ENCODE data around the gene GNGT2. TPM values are rescaled to one million over a fixed set of nuclear protein-coding genes. Genes with fewer than 3 reads are reported as not detected.
A peak's percentile ranks its signal among the peaks of the same experiment; 100 is the strongest.
"Not testable (repeated sequence)": the region's sequence is repeated elsewhere in the genome, so short reads cannot be mapped to it uniquely, and the experiment has no call there.

Gene GNGT2
- total and polyA plus RNA-seq, 4 experiments from 2014 or later: 2.9 to 8.2 (median 5.1) TPM

DNA sequence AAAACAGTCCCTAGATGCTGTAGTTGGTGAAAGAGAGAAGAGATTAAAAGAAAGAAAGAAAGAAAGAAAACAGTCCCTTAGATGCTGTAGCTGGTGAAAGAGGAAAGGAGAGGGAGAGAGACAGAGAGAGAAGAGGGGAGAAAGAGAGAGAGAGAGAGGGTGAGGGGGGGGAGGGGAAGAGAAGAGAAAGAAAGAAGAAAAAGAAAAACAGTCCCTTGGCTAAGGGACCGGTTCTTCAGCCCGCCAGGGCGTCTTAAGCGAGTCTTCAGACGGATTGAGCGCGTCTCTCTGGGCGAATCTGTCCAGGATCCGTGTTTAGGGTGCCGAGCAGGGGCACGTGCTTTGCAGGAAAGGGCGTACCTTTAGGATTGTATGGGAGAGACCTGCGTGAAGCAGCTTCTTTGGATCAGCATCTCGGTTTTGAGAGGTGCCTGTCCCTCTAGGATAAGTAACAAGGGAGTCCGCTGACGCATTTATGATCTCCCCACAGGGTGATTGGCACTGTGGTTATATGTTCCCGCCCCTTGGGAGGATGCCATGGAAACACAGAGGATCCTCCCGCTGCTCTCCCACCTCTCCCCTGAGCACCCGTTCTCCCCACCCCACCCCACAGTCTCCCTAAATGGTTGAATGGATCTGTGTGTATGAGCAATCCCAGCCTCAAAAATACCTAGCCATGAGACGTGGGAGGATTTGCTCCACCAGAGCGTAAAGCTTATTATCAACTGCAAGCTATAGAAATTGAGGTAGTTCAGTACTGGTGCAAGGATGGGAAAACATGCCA, 16.7 kb downstream of the GNGT2 start:
- Mint-ChIP-seq H3K9me3 (peaks cover 0 to 13% (median 0%) of the 10 kb centered on the region in 8 donors), H3K27me3 (peaks cover 0 to 6% of the 10 kb centered on the region in 2 donors), H3K4me1 (peaks cover 10 to 45% (median 20%) of the 10 kb centered on the region in 4 donors), H3K36me3 (peaks cover 0 to 14% of the 10 kb centered on the region in 2 donors), H3K4me3 (peak overlapping the region; percentile 89 to 99 (median 91)), H3K27ac (peak overlapping the region; percentile 95 to 100 (median 97))
- Histone ChIP-seq H3K9me3 (ENCODE audit: control insufficient read depth in 1 of 2, low read length in 2 of 2) (no peaks in the 10 kb centered on the region), H3K36me3 (ENCODE audit: insufficient read depth, low read length) (no peaks in the 10 kb centered on the region), H3K4me3 (ENCODE audit: low read length in 2 of 2) (peak overlapping the region; percentile 48 to 65), H3K4me1 (ENCODE audit: insufficient read depth, low read length) (peaks cover 15% of the 10 kb centered on the region), H3K27ac (ENCODE audit: low read depth, low read length) (peak overlapping the region; percentile 86), H3K27me3 (ENCODE audit: insufficient read depth, low read length) (no peaks in the 10 kb centered on the region)
- CTCF ChIA-PET (ENCODE audit: partially characterized antibody): interaction anchor here (0.6 to 5.5 kb wide), 6 partner anchors 10 to 34 kb away, joined by 3 to 120 read pairs (median 16); partner anchors contain the start of gene PHOSPHO1
- DNase-seq: peak in 2 of 5 donors; percentile 17 to 21
- POLR2A ChIA-PET (ENCODE audit: partially characterized antibody): interaction anchor here (1.3 to 8.3 kb wide), 11 partner anchors 7 to 286 kb away, joined by 3 to 169 read pairs (median 5); partner anchors contain the start of genes ABI3, GNGT2, SNF8 and UBE2Z
- intact Hi-C loops (cut with micrococcal nuclease): loop anchor here (1.0 to 5.0 kb wide), 3 partner anchors 17 to 1146 kb away; partner anchors contain the start of genes ABI3, ATP5MC1, GNGT2 and NFE2L1

DNA sequence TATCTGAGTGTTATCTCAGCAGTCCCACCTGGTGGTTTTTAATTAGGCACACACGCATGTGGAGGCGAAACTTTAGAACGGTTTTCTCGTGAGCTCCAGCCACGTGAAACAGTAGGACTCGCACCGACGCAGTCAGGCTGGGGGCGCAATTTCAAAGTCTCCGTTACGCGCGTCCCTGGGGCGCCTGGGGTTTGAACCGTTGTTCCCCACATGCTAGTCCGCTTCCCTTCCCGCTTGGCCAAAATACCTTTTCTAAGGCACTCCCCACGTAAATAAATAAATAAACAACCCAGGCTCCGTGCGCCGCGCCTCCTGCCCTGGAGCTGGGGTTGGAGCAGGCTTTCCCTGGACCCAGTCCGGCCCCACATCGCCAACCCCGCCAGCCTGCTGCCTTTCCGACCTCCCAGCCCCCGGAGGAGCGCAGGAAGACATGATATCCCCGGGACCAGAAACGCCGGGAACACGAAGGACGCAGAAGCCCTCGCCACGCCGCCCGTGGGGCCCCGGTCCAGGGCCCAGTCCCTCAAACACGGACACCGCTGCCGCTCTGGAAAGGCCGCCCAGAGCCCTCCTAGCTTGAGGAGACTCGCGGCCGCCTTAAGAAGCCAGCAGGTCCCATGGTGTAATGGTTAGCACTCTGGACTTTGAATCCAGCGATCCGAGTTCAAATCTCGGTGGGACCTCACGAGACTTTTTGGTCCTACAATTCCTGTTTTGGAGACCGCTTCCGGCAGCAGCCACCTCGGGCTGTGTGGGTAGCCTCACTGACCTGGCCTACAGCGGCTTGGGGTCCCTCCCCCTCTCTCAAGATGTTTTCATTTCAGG, 18.2 kb downstream of the GNGT2 start:
- peak; percentile 85 to 95 (median 91) for DNase-seq
- Mint-ChIP-seq H3K9me3 (peaks cover 0 to 13% (median 0%) of the 10 kb centered on the region in 8 donors), H3K36me3 (peaks cover 0 to 14% of the 10 kb centered on the region in 2 donors), H3K4me3 (peak overlapping the region; percentile 89 to 99 (median 91)), H3K4me1 (peaks cover 10 to 45% (median 20%) of the 10 kb centered on the region in 4 donors), H3K27me3 (peaks cover 0 to 6% of the 10 kb centered on the region in 2 donors), H3K27ac (peak overlapping the region; percentile 95 to 100 (median 97))
- Histone ChIP-seq H3K4me3 (ENCODE audit: low read length in 2 of 2) (peak overlapping the region; percentile 48 to 65), H3K27ac (ENCODE audit: low read depth, low read length) (peak overlapping the region; percentile 86), H3K36me3 (ENCODE audit: insufficient read depth, low read length) (no peaks in the 10 kb centered on the region), H3K9me3 (ENCODE audit: control insufficient read depth in 1 of 2, low read length in 2 of 2) (no peaks in the 10 kb centered on the region), H3K4me1 (ENCODE audit: insufficient read depth, low read length) (peaks cover 15% of the 10 kb centered on the region), H3K27me3 (ENCODE audit: insufficient read depth, low read length) (no peaks in the 10 kb centered on the region)
- ChIA-PET CTCF (ENCODE audit: partially characterized antibody) (interaction anchor here (0.6 to 5.5 kb wide), 11 partner anchors 8 to 299 kb away, joined by 3 to 120 read pairs (median 13); partner anchors contain the start of genes ABI3, ATP5MC1, GNGT2 and PHOSPHO1), POLR2A (ENCODE audit: partially characterized antibody) (interaction anchor here (0.6 to 8.3 kb wide), 20 partner anchors 9 to 1319 kb away, joined by 3 to 169 read pairs (median 5); partner anchors contain the start of genes ABI3, ATP5MC1, GNGT2 and PHOSPHO1)
- intact Hi-C loops (cut with micrococcal nuclease): loop anchor here (1.0 to 5.0 kb wide), 8 partner anchors 12 to 1145 kb away; partner anchors contain the start of genes ATP5MC1, KAT7, NFE2L1 and ZNF652

DNA sequence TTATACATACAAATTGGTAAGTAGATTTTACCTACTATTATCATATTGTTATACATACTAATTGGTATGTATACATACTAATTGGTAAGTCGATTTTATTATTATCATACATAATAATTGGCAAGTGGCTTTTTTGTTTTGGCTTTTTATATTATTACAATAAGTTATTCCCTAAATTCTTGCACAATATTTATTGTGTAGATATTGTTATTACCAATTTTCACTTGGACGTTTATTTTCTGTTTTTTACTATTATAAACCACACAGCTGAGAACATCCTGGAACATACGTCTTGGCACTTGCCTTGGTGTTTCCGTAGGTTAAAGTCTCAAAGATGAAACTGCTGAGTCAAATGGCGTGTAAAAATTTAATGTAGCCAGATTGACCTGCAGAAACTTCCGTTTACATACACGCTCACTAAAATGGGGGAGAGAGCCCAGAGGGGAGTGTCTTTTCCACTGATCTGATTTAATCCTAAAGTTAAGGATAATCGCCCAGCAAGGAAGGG, 18.9 kb downstream of the GNGT2 start:
- no peaks in the 10 kb centered on the region for H3K36me3 ChIP-seq (ENCODE audit: insufficient read depth, low read length)
- ChIA-PET POLR2A (ENCODE audit: partially characterized antibody) (interaction anchor here (0.6 to 8.3 kb wide), 14 partner anchors 10 to 1318 kb away, joined by 3 to 169 read pairs (median 6); partner anchors contain the start of genes ABI3, ATP5MC1, GNGT2 and PHOSPHO1), CTCF (ENCODE audit: partially characterized antibody) (interaction anchor here (0.9 to 5.5 kb wide), 9 partner anchors 9 to 299 kb away, joined by 3 to 120 read pairs (median 15); partner anchors contain the start of genes ABI3, ATP5MC1, GNGT2 and PHOSPHO1)
- intact Hi-C loops (cut with micrococcal nuclease): loop anchor here (5.0 kb wide), 2 partner anchors 299 to 1144 kb away; partner anchors contain the start of genes ATP5MC1 and NFE2L1
- Mint-ChIP-seq H3K36me3 (peaks cover 0 to 14% of the 10 kb centered on the region in 2 donors), H3K27ac (peak overlapping the region; percentile 95 to 100 (median 97)), H3K4me1 (peaks cover 10 to 45% (median 20%) of the 10 kb centered on the region in 4 donors), H3K4me3 (peak overlapping the region; percentile 89 to 99 (median 91)), H3K9me3 (peaks cover 0 to 13% (median 0%) of the 10 kb centered on the region in 8 donors), H3K27me3 (peaks cover 0 to 6% of the 10 kb centered on the region in 2 donors)
- H3K4me1 ChIP-seq (ENCODE audit: insufficient read depth, low read length): peaks cover 15% of the 10 kb centered on the region
- H3K9me3 ChIP-seq (ENCODE audit: control insufficient read depth in 1 of 2, low read length in 2 of 2): no peaks in the 10 kb centered on the region
- no peaks in the 10 kb centered on the region for H3K27me3 ChIP-seq (ENCODE audit: insufficient read depth, low read length)
- H3K27ac ChIP-seq (ENCODE audit: low read depth, low read length): peak overlapping the region; percentile 86
- DNase-seq: no peak
- H3K4me3 ChIP-seq (ENCODE audit: low read length in 2 of 2): peak overlapping the region; percentile 48 to 65

DNA sequence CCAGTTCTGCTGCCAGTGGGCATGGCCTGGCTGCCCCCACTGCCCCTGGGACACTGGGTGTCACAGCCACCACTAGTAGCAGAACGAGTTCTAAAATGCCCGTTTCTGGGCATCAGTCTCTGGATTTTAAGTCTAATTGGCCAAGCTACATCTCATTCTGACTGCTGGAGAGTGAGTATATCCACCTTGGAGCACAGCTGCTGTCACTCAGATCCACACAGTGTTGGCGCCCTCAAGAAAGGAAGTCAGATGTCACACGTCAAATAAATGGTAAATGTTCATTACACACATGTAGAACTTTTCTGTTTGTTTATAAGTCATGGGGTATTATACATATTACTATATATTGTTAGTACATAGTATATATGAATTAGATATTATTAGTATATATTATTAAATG, 19.4 kb downstream of the GNGT2 start:
- POLR2A ChIA-PET (ENCODE audit: partially characterized antibody): interaction anchor here (1.1 to 8.3 kb wide), 6 partner anchors 10 to 169 kb away, joined by 5 to 169 read pairs (median 23); partner anchors contain the start of genes ABI3, GNGT2 and PHOSPHO1
- Histone ChIP-seq H3K27ac (ENCODE audit: low read depth, low read length) (no peak overlapping the region), H3K4me1 (ENCODE audit: insufficient read depth, low read length) (peaks cover 15% of the 10 kb centered on the region), H3K9me3 (ENCODE audit: control insufficient read depth in 1 of 2, low read length in 2 of 2) (no peaks in the 10 kb centered on the region), H3K27me3 (ENCODE audit: insufficient read depth, low read length) (no peaks in the 10 kb centered on the region), H3K4me3 (ENCODE audit: low read length in 2 of 2) (no peak overlapping the region), H3K36me3 (ENCODE audit: insufficient read depth, low read length) (no peaks in the 10 kb centered on the region)
- intact Hi-C loops (cut with micrococcal nuclease): loop anchor here (5.0 kb wide), 2 partner anchors 299 to 1144 kb away; partner anchors contain the start of genes ATP5MC1 and NFE2L1
- peaks cover 10 to 45% (median 20%) of the 10 kb centered on the region in 4 donors for H3K4me1 Mint-ChIP-seq
- CTCF ChIA-PET (ENCODE audit: partially characterized antibody): interaction anchor here (0.7 to 5.5 kb wide), 9 partner anchors 10 to 298 kb away, joined by 3 to 120 read pairs (median 13); partner anchors contain the start of genes ABI3, ATP5MC1, GNGT2 and PHOSPHO1
- peaks cover 0 to 14% of the 10 kb centered on the region in 2 donors for H3K36me3 Mint-ChIP-seq
- peaks cover 0 to 15% (median 1%) of the 10 kb centered on the region in 8 donors for H3K9me3 Mint-ChIP-seq
- no peak for DNase-seq
- H3K4me3 Mint-ChIP-seq: peak overlapping the region in 2 of 8 donors; percentile 36 to 59
- peak overlapping the region in 6 of 7 donors; percentile 2 to 99 (median 64) for H3K27ac Mint-ChIP-seq
- H3K27me3 Mint-ChIP-seq: peaks cover 0 to 6% of the 10 kb centered on the region in 2 donors

DNA sequence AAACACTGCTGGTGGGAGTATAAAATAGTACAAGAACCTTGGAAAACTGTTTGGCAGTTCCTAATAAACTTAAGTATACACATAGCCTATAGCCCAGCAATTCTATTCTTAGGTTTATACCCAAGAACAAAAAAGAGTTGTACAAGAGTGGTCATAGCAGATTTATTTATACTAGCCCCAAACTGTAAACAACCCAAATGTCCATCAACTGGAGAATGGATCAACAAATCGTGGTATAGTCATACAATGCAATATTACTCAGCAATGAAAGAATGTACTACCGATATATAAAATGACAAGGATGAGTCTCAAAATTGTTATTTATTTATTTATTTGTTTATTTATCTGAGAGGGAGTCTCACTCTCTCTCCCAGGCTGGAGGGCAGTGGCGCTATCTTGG, 23.1 kb downstream of the GNGT2 start:
- peaks cover 0 to 2% of the 10 kb centered on the region in 2 donors for H3K27me3 Mint-ChIP-seq
- intact Hi-C loops (cut with micrococcal nuclease): no loop called here
- Histone ChIP-seq H3K36me3 (ENCODE audit: insufficient read depth, low read length) (no peaks in the 10 kb centered on the region), H3K27ac (ENCODE audit: low read depth, low read length) (no peak overlapping the region), H3K4me1 (ENCODE audit: insufficient read depth, low read length) (peaks cover 7% of the 10 kb centered on the region), H3K27me3 (ENCODE audit: insufficient read depth, low read length) (no peaks in the 10 kb centered on the region), H3K9me3 (ENCODE audit: control insufficient read depth in 1 of 2, low read length in 2 of 2) (peaks cover 0 to 6% of the 10 kb centered on the region in 2 donors), H3K4me3 (ENCODE audit: low read length in 2 of 2) (no peak overlapping the region)
- peaks cover 4 to 8% of the 10 kb centered on the region in 2 donors for H3K36me3 Mint-ChIP-seq
- no peak overlapping the region for H3K4me3 Mint-ChIP-seq
- H3K9me3 Mint-ChIP-seq: peaks cover 0 to 22% (median 8%) of the 10 kb centered on the region in 8 donors
- DNase-seq: no peak
- ChIA-PET POLR2A (ENCODE audit: partially characterized antibody) (no interaction called here), CTCF (ENCODE audit: partially characterized antibody) (no interaction called here)
- no peak overlapping the region for H3K27ac Mint-ChIP-seq
- H3K4me1 Mint-ChIP-seq: peaks cover 6 to 21% (median 11%) of the 10 kb centered on the region in 4 donors

DNA sequence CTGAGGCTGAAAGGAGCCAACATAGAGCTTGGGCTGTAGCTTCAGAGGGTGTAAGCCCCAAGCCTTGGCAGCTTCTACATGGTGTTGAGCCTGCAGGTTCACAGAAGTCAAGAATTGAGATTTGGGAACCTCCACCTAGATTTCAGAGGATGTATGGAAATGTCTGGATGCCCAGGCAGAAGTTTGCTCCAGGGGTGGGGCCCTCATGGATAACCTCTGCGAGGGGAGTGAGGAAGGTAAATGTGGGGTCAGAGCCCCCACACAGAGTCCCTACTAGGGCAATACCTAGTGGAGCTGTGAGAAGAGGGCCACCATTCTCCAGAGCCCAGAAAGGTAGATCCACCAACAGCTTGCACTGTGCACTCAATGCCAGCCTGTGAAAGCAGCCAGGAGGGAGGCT, 25.0 kb downstream of the GNGT2 start:
- H3K4me3 Mint-ChIP-seq; POLR2A ChIA-PET (ENCODE audit: partially characterized antibody); H3K27ac Mint-ChIP-seq; H3K4me1 ChIP-seq (ENCODE audit: insufficient read depth, low read length); H3K4me3 ChIP-seq (ENCODE audit: low read length in 2 of 2); intact Hi-C loops (cut with micrococcal nuclease); H3K9me3 ChIP-seq (ENCODE audit: control insufficient read depth in 1 of 2, low read length in 2 of 2); H3K36me3 ChIP-seq (ENCODE audit: insufficient read depth, low read length); H3K27me3 Mint-ChIP-seq; H3K4me1 Mint-ChIP-seq; H3K27ac ChIP-seq (ENCODE audit: low read depth, low read length); H3K27me3 ChIP-seq (ENCODE audit: insufficient read depth, low read length); DNase-seq; H3K36me3 Mint-ChIP-seq: not testable (repeated sequence)
- CTCF ChIA-PET (ENCODE audit: partially characterized antibody): interaction anchor here (1.5 to 10.2 kb wide), 2 partner anchors 37 to 45 kb away, joined by 5 to 315 read pairs; partner anchors contain the start of gene PHOSPHO1
- peaks cover 0 to 19% (median 8%) of the 10 kb centered on the region in 8 donors for H3K9me3 Mint-ChIP-seq
